Mesenchymal stem cell (in vitro differentiated cells and primary cell): ENCODE results near the gene ABCD3.

ENCODE experiments used
- DNase-seq: peaks from one replicate; pipeline ENCODE4 v3.0.0-alpha.2; 2013
- H2AFZ ChIP-seq: one replicate; pipeline ENCODE4 v1.6.1; 2013; ENCODE audit warnings: low read depth, mild to moderate bottlenecking, control low read depth, inconsistent platforms, low read length, moderate library complexity
- H2AK5ac ChIP-seq: 2 replicates; pipeline ENCODE4 v1.6.1; 2013; ENCODE audit warnings: low read length, moderate library complexity, mild to moderate bottlenecking, inconsistent platforms; ENCODE audit not compliant: severe bottlenecking
- H2BK120ac ChIP-seq: one replicate; pipeline ENCODE4 v1.6.1; 2013; ENCODE audit warnings: low read depth, mild to moderate bottlenecking, inconsistent platforms, low read length, moderate library complexity
- H2BK12ac ChIP-seq, 2 experiments: one replicate each; pipeline ENCODE4 v1.6.1; 2013; ENCODE audit warnings: inconsistent platforms in 2 of 2, low read length in 2 of 2, mild to moderate bottlenecking in 2 of 2, moderate library complexity in 2 of 2, control low read depth in 1 of 2
- H2BK15ac ChIP-seq: one replicate; pipeline ENCODE4 v1.6.1; 2013; ENCODE audit warnings: mild to moderate bottlenecking, low read depth, inconsistent platforms; ENCODE audit not compliant: poor library complexity, severe bottlenecking
- H2BK5ac ChIP-seq: 2 replicates; pipeline ENCODE4 v1.6.1; 2013; ENCODE audit warnings: low read depth, mild to moderate bottlenecking, low read length, control low read depth, inconsistent platforms; ENCODE audit not compliant: poor library complexity, severe bottlenecking
- H3K14ac ChIP-seq, 2 experiments: one replicate each; pipeline ENCODE4 v1.6.1; 2013; ENCODE audit warnings: inconsistent platforms in 2 of 2, low read length in 2 of 2, control low read depth in 1 of 2, mild to moderate bottlenecking in 1 of 2, moderate library complexity in 1 of 2
- H3K18ac ChIP-seq, 2 experiments: one replicate each; pipeline ENCODE4 v1.6.1; 2013; ENCODE audit warnings: inconsistent platforms in 2 of 2, low read length in 2 of 2, control low read depth in 1 of 2, low read depth in 1 of 2, mild to moderate bottlenecking in 1 of 2
- H3K23ac ChIP-seq, 2 experiments: one replicate each; pipeline ENCODE4 v1.6.1; 2013; ENCODE audit warnings: inconsistent platforms in 2 of 2, low read length in 2 of 2, mild to moderate bottlenecking in 2 of 2, moderate library complexity in 2 of 2, control low read depth in 1 of 2
- H3K27ac ChIP-seq: 2 replicates; pipeline ENCODE4 v1.5.1; 2013; ENCODE audit warnings: mild to moderate bottlenecking, moderate library complexity, low read length, control low read depth, inconsistent platforms; ENCODE audit not compliant: poor library complexity, severe bottlenecking
- H3K27me3 ChIP-seq, 2 experiments: 2 replicates each; pipeline versions ENCODE4 v1.6.1 to v1.7.0; 2013; ENCODE audit warnings: low read length in 2 of 2, mild to moderate bottlenecking in 2 of 2, moderate library complexity in 2 of 2, control low read depth in 1 of 2, inconsistent platforms in 1 of 2; ENCODE audit not compliant: control insufficient read depth in 1 of 2, insufficient read depth in 1 of 2
- H3K36me3 ChIP-seq, 2 experiments: 2 replicates each; pipeline versions ENCODE4 v1.6.1 to v1.7.0; 2013; ENCODE audit warnings: low read length in 2 of 2, control low read depth in 1 of 2, inconsistent platforms in 1 of 2, low read depth in 1 of 2, mild to moderate bottlenecking in 1 of 2; ENCODE audit not compliant: insufficient read depth in 2 of 2, control insufficient read depth in 1 of 2
- H3K4ac ChIP-seq, 2 experiments: one replicate each; pipeline ENCODE4 v1.6.1; 2013; ENCODE audit warnings: inconsistent platforms in 2 of 2, low read length in 2 of 2, mild to moderate bottlenecking in 2 of 2, moderate library complexity in 2 of 2, control low read depth in 1 of 2, low read depth in 1 of 2
- H3K4me1 ChIP-seq: 2 replicates; pipeline ENCODE4 v1.6.1; 2013; ENCODE audit warnings: low read depth, low read length, control low read depth; ENCODE audit not compliant: control insufficient read depth, insufficient read depth
- H3K4me2 ChIP-seq: 2 replicates; pipeline ENCODE4 v1.6.1; 2013; ENCODE audit warnings: low read length, mild to moderate bottlenecking, inconsistent platforms; ENCODE audit not compliant: poor library complexity, severe bottlenecking
- H3K4me3 ChIP-seq, 2 experiments: 2 replicates each; pipeline versions ENCODE4 v1.5.1 to v1.7.0; 2013; ENCODE audit warnings: low read length in 2 of 2, mild to moderate bottlenecking in 2 of 2, control low read depth in 1 of 2, low read depth in 1 of 2; ENCODE audit not compliant: insufficient read depth in 1 of 2
- H3K79me1 ChIP-seq: replicated peaks from 2 replicates; pipeline ENCODE4 v1.6.1; 2013; ENCODE audit warnings: mild to moderate bottlenecking, control low read depth, low read length, inconsistent platforms; ENCODE audit not compliant: poor library complexity, severe bottlenecking
- H3K9ac ChIP-seq: 2 replicates; pipeline ENCODE4 v1.7.0; 2013; ENCODE audit warnings: mild to moderate bottlenecking, low read length, moderate library complexity
- H3K9me3 ChIP-seq: 2 replicates; pipeline ENCODE4 v1.7.0; 2013; ENCODE audit warnings: mild to moderate bottlenecking, low read length; ENCODE audit not compliant: control insufficient read depth
- H4K8ac ChIP-seq: one replicate; pipeline ENCODE4 v1.6.1; 2013; ENCODE audit warnings: inconsistent platforms, mild to moderate bottlenecking, low read length, moderate library complexity
- H4K91ac ChIP-seq: one replicate; pipeline ENCODE4 v1.6.1; 2013; ENCODE audit warnings: mild to moderate bottlenecking, low read length, inconsistent platforms
- WGBS: methylation state at CpG from one replicate; pipeline ENCODE4 v1.1.7; 2013; ENCODE audit warnings: mixed read lengths; 5-methylcytosine and 5-hydroxymethylcytosine counted together

The ABCD3 gene

GRCh38 chr1:94463765-94464330, 45.7 kb downstream of the ABCD3 start:
- H3K4me2 ChIP-seq: no peak overlapping the region
- H3K9me3 ChIP-seq: no peaks in the 10 kb centered on the region
- H2BK5ac ChIP-seq: no peak overlapping the region
- peak overlapping the region; percentile 41 for H3K9ac ChIP-seq
- no peak overlapping the region for H4K91ac ChIP-seq
- H4K8ac ChIP-seq: no peak overlapping the region
- no peak overlapping the region for H2BK15ac ChIP-seq
- no peak overlapping the region for H2AK5ac ChIP-seq
- H3K27me3 ChIP-seq: no peaks in the 10 kb centered on the region
- H2BK120ac ChIP-seq: no peak overlapping the region
- H3K14ac ChIP-seq: no peak overlapping the region
- H3K4me1 ChIP-seq: no peaks in the 10 kb centered on the region
- H3K36me3 ChIP-seq: peaks cover 4 to 39% of the 10 kb centered on the region in 2 experiments
- peak; percentile 63 for DNase-seq
- no peak overlapping the region for H3K4me3 ChIP-seq
- 92% methylated on average over 3 of the region's 3 CpGs for WGBS
- H3K79me1 ChIP-seq: peaks cover 9% of the 10 kb centered on the region
- H3K23ac ChIP-seq: no peak overlapping the region
- no peak overlapping the region for H2AFZ ChIP-seq
- H3K27ac ChIP-seq: no peak overlapping the region
- no peak overlapping the region for H3K18ac ChIP-seq
- H3K4ac ChIP-seq: no peak overlapping the region
- no peak overlapping the region for H2BK12ac ChIP-seq

- Histone ChIP-seq H3K4me1 (no peaks in the 10 kb centered on the region), H3K4me2 (no peak overlapping the region), H3K14ac (no peak overlapping the region), H2BK12ac (no peak overlapping the region), H3K9ac (no peak overlapping the region), H3K36me3 (peaks cover 4 to 29% of the 10 kb centered on the region in 2 experiments), H2BK15ac (no peak overlapping the region), H3K23ac (no peak overlapping the region), H2BK120ac (no peak overlapping the region), H3K27me3 (no peaks in the 10 kb centered on the region), H3K18ac (no peak overlapping the region), H4K91ac (no peak overlapping the region), H3K27ac (no peak overlapping the region), H3K9me3 (no peaks in the 10 kb centered on the region), H3K4ac (no peak overlapping the region), H2AK5ac (no peak overlapping the region), H3K4me3 (no peak overlapping the region), H2BK5ac (no peak overlapping the region), H2AFZ (no peak overlapping the region), H4K8ac (no peak overlapping the region), H3K79me1 (peaks cover 10% of the 10 kb centered on the region)
- DNase-seq: no peak
Observed at GRCh38 chr1:94468708-94469107, 50.5 kb downstream of the ABCD3 start.

- no peaks in the 10 kb centered on the region for H3K27me3 ChIP-seq
- H3K4me1 ChIP-seq: no peaks in the 10 kb centered on the region
- H2BK120ac ChIP-seq: no peak overlapping the region
- H3K9me3 ChIP-seq: no peaks in the 10 kb centered on the region
- no peak overlapping the region for H4K91ac ChIP-seq
- H3K27ac ChIP-seq: no peak overlapping the region
- H2AK5ac ChIP-seq: no peak overlapping the region
- no peak overlapping the region for H2BK5ac ChIP-seq
- H3K18ac ChIP-seq: no peak overlapping the region
- no peak overlapping the region for H2AFZ ChIP-seq
- no peak overlapping the region for H4K8ac ChIP-seq
- H3K4me2 ChIP-seq: no peak overlapping the region
- no peak for DNase-seq
- no peak overlapping the region for H3K23ac ChIP-seq
- no peak overlapping the region for H3K9ac ChIP-seq
- peaks cover 0 to 13% of the 10 kb centered on the region in 2 experiments for H3K36me3 ChIP-seq
- no peak overlapping the region for H3K4me3 ChIP-seq
- 92% methylated on average over 2 of the region's 2 CpGs for WGBS
- no peak overlapping the region for H3K4ac ChIP-seq
- H3K79me1 ChIP-seq: peaks cover 3% of the 10 kb centered on the region
- no peak overlapping the region for H2BK15ac ChIP-seq
- no peak overlapping the region for H2BK12ac ChIP-seq
- no peak overlapping the region for H3K14ac ChIP-seq
Observed at GRCh38 chr1:94471271-94471670, 53.1 kb downstream of the ABCD3 start.

GRCh38 chr1:94475232-94475631, 57.0 kb downstream of the ABCD3 start:
- no peak overlapping the region for H2BK5ac ChIP-seq
- H2AFZ ChIP-seq: no peak overlapping the region
- H3K4me2 ChIP-seq: no peak overlapping the region
- no peaks in the 10 kb centered on the region for H3K4me1 ChIP-seq
- H3K27me3 ChIP-seq: no peaks in the 10 kb centered on the region
- no peak overlapping the region for H4K8ac ChIP-seq
- H2BK15ac ChIP-seq: no peak overlapping the region
- H3K79me1 ChIP-seq: peaks cover 3% of the 10 kb centered on the region
- H3K27ac ChIP-seq: no peak overlapping the region
- H3K4ac ChIP-seq: no peak overlapping the region
- H4K91ac ChIP-seq: no peak overlapping the region
- no peak overlapping the region for H2AK5ac ChIP-seq
- H3K14ac ChIP-seq: no peak overlapping the region
- no peak overlapping the region for H3K23ac ChIP-seq
- H3K4me3 ChIP-seq: no peak overlapping the region
- peaks cover 0 to 16% of the 10 kb centered on the region in 2 experiments for H3K36me3 ChIP-seq
- H2BK12ac ChIP-seq: no peak overlapping the region
- H3K9ac ChIP-seq: no peak overlapping the region
- H3K9me3 ChIP-seq: no peaks in the 10 kb centered on the region
- DNase-seq: no peak
- no peak overlapping the region for H3K18ac ChIP-seq
- H2BK120ac ChIP-seq: no peak overlapping the region
